HCT116 (cell line): ENCODE data around the gene SYCE3.

Experiments used
- ATF3 ChIP-seq: IDR thresholded peaks from 2 replicates; pipeline ENCODE4 v1.6.1; 2012
- CBX3 ChIP-seq: IDR thresholded peaks from 2 replicates; pipeline ENCODE4 v1.6.1; 2012; ENCODE audit warnings: low read depth
- CTCF ChIP-seq, 3 experiments: fragments of 200-600 bp in 1 of 3; sonication (generic) in 1 of 3; IDR thresholded peaks in 2 of 3; conservative IDR thresholded peaks in 1 of 3; 2 replicates each; pipeline ENCODE4 v1.5.1; 2012 to 2017; ENCODE audit warnings: low read depth in 2 of 3, low read length in 2 of 3, antibody characterized with exemption in 1 of 3, borderline replicate concordance in 1 of 3, control low read depth in 1 of 3, mild to moderate bottlenecking in 1 of 3, mixed read lengths in 1 of 3, mixed run types in 1 of 3, moderate library complexity in 1 of 3; ENCODE audit not compliant: insufficient read depth in 1 of 3
- POLR2A ChIP-seq: IDR thresholded peaks from 2 replicates; pipeline ENCODE4 v1.7.0; 2011; ENCODE audit warnings: borderline replicate concordance; ENCODE audit not compliant: insufficient read depth, insufficient read length; ENCODE audit errors: extremely low read depth
- REST ChIP-seq: IDR thresholded peaks from 2 replicates; pipeline ENCODE4 v1.6.1; 2012; ENCODE audit warnings: low read depth
- YY1 ChIP-seq: IDR thresholded peaks from 2 replicates; pipeline ENCODE4 v1.6.1; 2011; ENCODE audit warnings: low read length, low read depth, moderate library complexity, mild to moderate bottlenecking; ENCODE audit not compliant: insufficient replicate concordance; ENCODE audit errors: extremely low read depth

GRCh38 chr22:50521710-50522109 lies 41.0 kb downstream of the SYCE3 start:
- TF ChIP-seq POLR2A (no peak), REST (no peak), CTCF (IDR thresholded peaks at IDR 0.05 in 2 of 3, conservative IDR thresholded peaks at IDR 0.05 in 1 of 3; ENCODE audit: borderline replicate concordance in 1 of 3, insufficient read depth in 1 of 3, low read depth in 2 of 3, low read length in 2 of 3) (no peak), ATF3 (no peak), CBX3 (no peak), YY1 (no peak)
